Panc1 (cell line): ENCODE data around the gene XPNPEP3. TPM values are rescaled to one million over a fixed set of nuclear protein-coding genes. Genes with fewer than 3 reads are reported as not detected.
"Not testable (repeated sequence)": the region's sequence is repeated elsewhere in the genome, so short reads cannot be mapped to it uniquely, and the experiment has no call there.

Source experiments
- ATAC-seq: fragments of 200-7000 bp; cut with Tn5 transposase; 2 replicates; pipeline ENCODE4 v1.9.1; 2020; ENCODE audit warnings: mild to moderate bottlenecking, moderate library complexity
- BruUV-seq: library from RNA; stranded (reverse); fragments of 400-500 nt; replicated peaks from 2 replicates; lab custom pipeline; 2021; lab: Mats Ljungman, UMichigan
- CTCF ChIA-PET: fragments of 300-600 bp; sonication (Branson Sonifier 250); formaldehyde crosslinking; loops from one replicate; lab custom pipeline; 2022; ENCODE audit warnings: antibody characterized with exemption; lab: Charles Lee
- POLR2A ChIA-PET: fragments of 300-600 bp; sonication (Branson Sonifier 250); formaldehyde crosslinking; loops from one replicate; lab custom pipeline; 2022; ENCODE audit warnings: antibody characterized with exemption; lab: Charles Lee
- DNase-seq: peaks from one replicate; pipeline ENCODE4 v3.0.0-alpha.2; 2010; ENCODE audit warnings: low read depth, low spot score
- H3K27ac ChIP-seq: 2 replicates; pipeline ENCODE4 v1.5.1; 2011; ENCODE audit warnings: mild to moderate bottlenecking, low read length, inconsistent platforms
- H3K27me3 ChIP-seq: fragments of 200-500 bp; sonication (Bioruptor generic); 2 replicates; pipeline ENCODE4 v1.6.0; 2014; ENCODE audit warnings: low read length, inconsistent platforms; ENCODE audit not compliant: control insufficient read depth, insufficient read depth
- H3K36me3 ChIP-seq: fragments of 200-500 bp; sonication (Bioruptor generic); 2 replicates; pipeline ENCODE4 v1.5.1; 2014; ENCODE audit warnings: inconsistent platforms, mild to moderate bottlenecking, low read length, moderate library complexity; ENCODE audit not compliant: control insufficient read depth, insufficient read depth
- H3K4me1 ChIP-seq: 2 replicates; pipeline ENCODE4 v1.5.1; 2011; ENCODE audit warnings: inconsistent platforms, mild to moderate bottlenecking, low read length, moderate library complexity; ENCODE audit not compliant: control insufficient read depth, insufficient read depth
- H3K4me3 ChIP-seq, 2 experiments: 2 replicates each; pipeline ENCODE4 v1.5.1; 2011 to 2012; ENCODE audit warnings: low read depth in 2 of 2, low read length in 2 of 2, mild to moderate bottlenecking in 2 of 2, inconsistent platforms in 1 of 2, moderate library complexity in 1 of 2
- H3K9me3 ChIP-seq: fragments of 200-500 bp; sonication (Bioruptor generic); 2 replicates; pipeline ENCODE4 v1.5.1; 2014; ENCODE audit warnings: low read depth, mild to moderate bottlenecking, inconsistent platforms, low read length, moderate library complexity; ENCODE audit not compliant: control insufficient read depth, insufficient read depth
- POLR2AphosphoS5 ChIP-seq: IDR thresholded peaks from 2 replicates; pipeline ENCODE4 v1.6.1; 2012; ENCODE audit warnings: mild to moderate bottlenecking, low read depth, low read length, moderate library complexity
- SIN3A ChIP-seq: IDR thresholded peaks from 2 replicates; pipeline ENCODE4 v1.6.1; 2012; ENCODE audit warnings: low read depth, mild to moderate bottlenecking, low read length, moderate library complexity, borderline replicate concordance; ENCODE audit not compliant: insufficient read depth
- TCF7L2 ChIP-seq: IDR thresholded peaks from 2 replicates; pipeline ENCODE4 v1.6.1; 2011; ENCODE audit warnings: mild to moderate bottlenecking, low read depth, low read length, inconsistent platforms
- in situ Hi-C: cut with HindIII; loops from 2 replicates; pipeline ENCODE4 v1.10.0; 2016; ENCODE audit warnings: low sequenced_read_pairs, low pct_unique_long_range_greater_than_20kb
- intact Hi-C: fragments of 100-400 bp; cut with micrococcal nuclease; formaldehyde crosslinking; loops from one replicate; pipeline ENCODE4 v1.10.0; 2022; ENCODE audit not compliant: unreplicated experiment
- total RNA-seq: library from RNA; stranded (reverse); gene quantifications from one replicate; pipeline ENCODE4 v1.2.1, GENCODE V29; 2021; ENCODE audit not compliant: unreplicated experiment
- TF ChIP-seq, protein P1 (sequence below): fragments of 450-650 bp; IDR thresholded peaks from 2 replicates; pipeline ENCODE4 v1.5.1; 2017; ENCODE audit warnings: mild to moderate bottlenecking
- TF ChIP-seq, protein P2 (sequence below), 2 experiments: IDR thresholded peaks; 2 replicates each; pipeline ENCODE4 v1.6.1; 2011 to 2012; ENCODE audit warnings: low read depth in 2 of 2, control low read depth in 1 of 2, low read length in 1 of 2, mild to moderate bottlenecking in 1 of 2, moderate library complexity in 1 of 2; ENCODE audit not compliant: insufficient read depth in 1 of 2

The XPNPEP3 gene
- total RNA-seq, 1 experiment from 2014 or later = 21.0 TPM

DNA sequence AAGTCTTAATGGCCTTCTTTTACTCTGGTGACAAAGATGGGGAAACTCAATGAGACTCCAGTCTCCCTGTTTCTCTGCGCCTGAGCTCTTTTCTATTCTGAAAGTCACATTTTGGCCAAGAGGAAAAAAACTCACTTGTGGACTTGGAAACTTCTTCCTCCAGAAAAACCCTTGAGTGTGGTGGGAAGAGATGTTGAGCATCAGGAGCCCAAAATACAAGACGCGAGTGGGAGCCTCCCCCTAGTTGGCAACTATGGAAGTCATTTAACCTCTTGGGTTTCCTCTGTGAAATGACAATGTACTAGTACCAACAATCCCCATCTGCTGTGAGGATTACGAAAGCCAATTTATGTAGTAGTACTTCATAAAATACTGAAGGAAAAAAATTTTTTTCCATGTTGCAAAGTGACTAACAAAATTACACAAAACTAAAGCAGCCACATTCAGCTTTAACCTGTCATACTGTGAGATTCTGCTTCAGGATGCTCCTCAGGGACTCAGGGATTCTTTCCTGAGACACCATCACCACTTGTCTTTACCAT is 37.3 kb upstream of the XPNPEP3 start:
- intact Hi-C loops (no loop called here), in situ Hi-C loops (no loop called here)
- peak; percentile 25; the same call in 1 of the 2 replicates for ATAC-seq
- TF ChIP-seq, protein P1, sequence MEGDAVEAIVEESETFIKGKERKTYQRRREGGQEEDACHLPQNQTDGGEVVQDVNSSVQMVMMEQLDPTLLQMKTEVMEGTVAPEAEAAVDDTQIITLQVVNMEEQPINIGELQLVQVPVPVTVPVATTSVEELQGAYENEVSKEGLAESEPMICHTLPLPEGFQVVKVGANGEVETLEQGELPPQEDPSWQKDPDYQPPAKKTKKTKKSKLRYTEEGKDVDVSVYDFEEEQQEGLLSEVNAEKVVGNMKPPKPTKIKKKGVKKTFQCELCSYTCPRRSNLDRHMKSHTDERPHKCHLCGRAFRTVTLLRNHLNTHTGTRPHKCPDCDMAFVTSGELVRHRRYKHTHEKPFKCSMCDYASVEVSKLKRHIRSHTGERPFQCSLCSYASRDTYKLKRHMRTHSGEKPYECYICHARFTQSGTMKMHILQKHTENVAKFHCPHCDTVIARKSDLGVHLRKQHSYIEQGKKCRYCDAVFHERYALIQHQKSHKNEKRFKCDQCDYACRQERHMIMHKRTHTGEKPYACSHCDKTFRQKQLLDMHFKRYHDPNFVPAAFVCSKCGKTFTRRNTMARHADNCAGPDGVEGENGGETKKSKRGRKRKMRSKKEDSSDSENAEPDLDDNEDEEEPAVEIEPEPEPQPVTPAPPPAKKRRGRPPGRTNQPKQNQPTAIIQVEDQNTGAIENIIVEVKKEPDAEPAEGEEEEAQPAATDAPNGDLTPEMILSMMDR = no peak
- Histone ChIP-seq H3K36me3 (peaks cover 3% of the 10 kb centered on the region), H3K9me3 (no peaks in the 10 kb centered on the region), H3K27ac (peak overlapping the region; percentile 92), H3K4me1 (peaks cover 13% of the 10 kb centered on the region), H3K27me3 (no peaks in the 10 kb centered on the region), H3K4me3 (peak overlapping the region; percentile 79 to 88)
- BruUV-seq = no TSS peak
- POLR2A ChIA-PET = no interaction called here
- CTCF ChIA-PET = no interaction called here
- DNase-seq = no peak

DNA sequence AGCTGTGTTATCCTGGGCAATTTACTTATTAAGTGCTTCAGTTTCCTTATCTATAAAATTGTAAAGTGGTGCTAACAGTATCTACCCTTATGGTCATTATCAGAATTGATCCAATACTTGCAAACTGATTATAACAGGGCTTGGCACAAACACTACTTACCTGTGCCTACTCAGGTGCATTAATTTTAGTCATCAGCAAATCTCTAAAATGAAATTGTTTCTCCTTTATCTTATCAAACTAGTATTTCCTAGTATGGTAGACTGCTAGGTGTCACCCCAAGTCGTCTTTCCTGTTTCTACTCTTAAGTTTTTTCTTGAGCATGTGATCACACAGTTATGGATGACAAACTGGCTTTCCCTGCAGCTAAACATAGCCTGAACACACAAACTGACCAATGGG is 33.5 kb upstream of the XPNPEP3 start:
- H3K27ac ChIP-seq = no peak overlapping the region
- ATAC-seq = no peak
- in situ Hi-C loops (no loop called here), intact Hi-C loops (no loop called here)
- ChIA-PET POLR2A (interaction anchor here (0.6 kb wide), 1 partner anchor 587 kb away, joined by 3 read pairs; no protein-coding TSS in a partner anchor), CTCF (no interaction called here)
- no peaks in the 10 kb centered on the region for H3K9me3 ChIP-seq
- no peak overlapping the region for H3K4me3 ChIP-seq
- BruUV-seq = no TSS peak
- H3K27me3 ChIP-seq = no peaks in the 10 kb centered on the region
- H3K4me1 ChIP-seq = peaks cover 13% of the 10 kb centered on the region
- no peak for TF ChIP-seq TCF7L2
- H3K36me3 ChIP-seq = peaks cover 8% of the 10 kb centered on the region
- DNase-seq = no peak

DNA sequence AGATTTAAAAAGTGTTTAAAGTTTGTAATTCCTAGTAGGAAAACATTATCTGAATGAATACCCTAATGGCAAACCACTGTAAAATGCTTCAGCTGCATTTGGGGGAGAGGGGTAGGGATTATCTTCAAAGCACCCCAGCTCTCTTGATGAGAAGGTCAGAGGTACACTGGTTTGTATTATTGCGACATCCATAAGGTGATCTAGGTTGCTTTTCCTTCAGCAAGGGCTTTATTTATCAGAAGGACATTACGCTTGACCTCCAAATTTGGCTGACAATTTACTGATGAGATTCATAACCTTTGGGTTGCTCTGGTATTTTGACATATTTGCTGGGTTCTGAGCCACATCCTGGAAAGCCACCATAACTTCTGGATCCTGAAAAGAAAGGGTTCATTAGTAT is 30.7 kb upstream of the XPNPEP3 start:
- CTCF ChIA-PET, DNase-seq, H3K4me3 ChIP-seq, H3K27ac ChIP-seq, ATAC-seq, in situ Hi-C loops, intact Hi-C loops, H3K4me1 ChIP-seq, H3K9me3 ChIP-seq, H3K27me3 ChIP-seq: not testable (repeated sequence)
- BruUV-seq = TSS peak; percentile 96
- H3K36me3 ChIP-seq = peaks cover 29% of the 10 kb centered on the region
- POLR2A ChIA-PET = interaction anchor here (0.6 kb wide), 1 partner anchor 81 kb away, joined by 6 read pairs; no protein-coding TSS in a partner anchor

DNA sequence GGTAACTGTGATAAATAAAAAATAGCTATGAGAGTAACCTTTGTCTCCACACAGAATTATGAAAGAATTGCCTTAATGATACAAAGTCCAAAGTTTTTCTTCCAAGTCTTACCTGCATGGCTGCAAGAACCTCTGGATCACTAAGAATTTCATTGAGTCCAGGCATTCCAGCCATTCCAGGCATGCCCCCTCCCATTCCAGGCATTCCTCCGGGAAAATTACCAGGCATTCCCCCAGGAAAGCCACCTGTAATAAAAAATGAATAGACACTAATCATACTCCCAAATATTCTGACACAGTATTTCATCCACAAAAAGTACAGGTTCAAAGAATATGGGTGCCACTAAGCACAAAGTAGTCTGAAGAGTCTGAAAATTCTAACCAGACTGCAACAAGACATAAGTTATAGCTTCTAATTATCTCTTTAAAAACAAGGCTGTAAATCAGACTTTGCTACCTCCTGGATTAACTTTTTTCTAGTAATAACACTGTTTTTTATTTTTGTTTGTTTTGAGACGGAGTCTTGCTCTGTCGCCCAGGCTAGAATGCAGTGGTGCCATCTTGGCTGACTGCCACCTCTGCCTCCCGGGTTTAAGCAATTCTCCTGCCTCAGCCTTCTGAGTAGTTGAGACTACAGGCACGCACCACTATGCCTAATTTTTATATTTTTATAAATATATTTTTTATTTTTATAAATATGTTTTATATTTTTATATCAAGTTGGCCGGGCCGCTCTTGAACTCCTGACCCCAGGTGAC is 29.8 kb upstream of the XPNPEP3 start:
- H3K27me3 ChIP-seq = no peaks in the 10 kb centered on the region
- ChIA-PET POLR2A (interaction anchor here (0.6 kb wide), 1 partner anchor 81 kb away, joined by 6 read pairs; no protein-coding TSS in a partner anchor), CTCF (no interaction called here)
- H3K4me1 ChIP-seq = peaks cover 6% of the 10 kb centered on the region
- TF ChIP-seq SIN3A (no peak), POLR2AphosphoS5 (no peak), TCF7L2 (no peak)
- TF ChIP-seq, protein P1 = no peak
- TF ChIP-seq, protein P2, sequence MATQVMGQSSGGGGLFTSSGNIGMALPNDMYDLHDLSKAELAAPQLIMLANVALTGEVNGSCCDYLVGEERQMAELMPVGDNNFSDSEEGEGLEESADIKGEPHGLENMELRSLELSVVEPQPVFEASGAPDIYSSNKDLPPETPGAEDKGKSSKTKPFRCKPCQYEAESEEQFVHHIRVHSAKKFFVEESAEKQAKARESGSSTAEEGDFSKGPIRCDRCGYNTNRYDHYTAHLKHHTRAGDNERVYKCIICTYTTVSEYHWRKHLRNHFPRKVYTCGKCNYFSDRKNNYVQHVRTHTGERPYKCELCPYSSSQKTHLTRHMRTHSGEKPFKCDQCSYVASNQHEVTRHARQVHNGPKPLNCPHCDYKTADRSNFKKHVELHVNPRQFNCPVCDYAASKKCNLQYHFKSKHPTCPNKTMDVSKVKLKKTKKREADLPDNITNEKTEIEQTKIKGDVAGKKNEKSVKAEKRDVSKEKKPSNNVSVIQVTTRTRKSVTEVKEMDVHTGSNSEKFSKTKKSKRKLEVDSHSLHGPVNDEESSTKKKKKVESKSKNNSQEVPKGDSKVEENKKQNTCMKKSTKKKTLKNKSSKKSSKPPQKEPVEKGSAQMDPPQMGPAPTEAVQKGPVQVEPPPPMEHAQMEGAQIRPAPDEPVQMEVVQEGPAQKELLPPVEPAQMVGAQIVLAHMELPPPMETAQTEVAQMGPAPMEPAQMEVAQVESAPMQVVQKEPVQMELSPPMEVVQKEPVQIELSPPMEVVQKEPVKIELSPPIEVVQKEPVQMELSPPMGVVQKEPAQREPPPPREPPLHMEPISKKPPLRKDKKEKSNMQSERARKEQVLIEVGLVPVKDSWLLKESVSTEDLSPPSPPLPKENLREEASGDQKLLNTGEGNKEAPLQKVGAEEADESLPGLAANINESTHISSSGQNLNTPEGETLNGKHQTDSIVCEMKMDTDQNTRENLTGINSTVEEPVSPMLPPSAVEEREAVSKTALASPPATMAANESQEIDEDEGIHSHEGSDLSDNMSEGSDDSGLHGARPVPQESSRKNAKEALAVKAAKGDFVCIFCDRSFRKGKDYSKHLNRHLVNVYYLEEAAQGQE (IDR thresholded peaks at IDR 0.05; ENCODE audit: insufficient read depth in 1 of 2, low read depth in 2 of 2, low read length in 1 of 2) = no peak
- in situ Hi-C loops = no loop called here
- no peaks in the 10 kb centered on the region for H3K9me3 ChIP-seq
- BruUV-seq = no TSS peak
- peaks cover 34% of the 10 kb centered on the region for H3K36me3 ChIP-seq
- ATAC-seq (no peak), DNase-seq (no peak)
- no peak overlapping the region for H3K27ac ChIP-seq
- intact Hi-C loops = no loop called here
- no peak overlapping the region for H3K4me3 ChIP-seq
